GM12801 (cell line): ENCODE measurements around the gene HTR7.

Experiments used
- CTCF ChIP-seq: IDR thresholded peaks from one replicate; pipeline ENCODE4 v1.5.1; 2011; ENCODE audit warnings: control low read depth; ENCODE audit not compliant: insufficient read length; ENCODE audit errors: extremely low read depth

Gene HTR7

GRCh38 chr10:90855126-90855525 is 2.7 kb downstream of the HTR7 start:
- TF ChIP-seq CTCF = no peak

GRCh38 chr10:90849956-90850749 is 7.7 kb downstream of the HTR7 start:
- no peak for TF ChIP-seq CTCF

GRCh38 chr10:90847436-90847835 is 10.4 kb downstream of the HTR7 start:
- no peak for TF ChIP-seq CTCF

- no peak for TF ChIP-seq CTCF
Observed at GRCh38 chr10:90846746-90847145, 11.1 kb downstream of the HTR7 start.

- no peak for TF ChIP-seq CTCF
Observed at GRCh38 chr10:90845726-90846125, 12.1 kb downstream of the HTR7 start.

- TF ChIP-seq CTCF = no peak
Observed at GRCh38 chr10:90842725-90843124, 15.1 kb downstream of the HTR7 start.

- no peak for TF ChIP-seq CTCF
Observed at GRCh38 chr10:90837486-90837885, 20.4 kb downstream of the HTR7 start.

- TF ChIP-seq CTCF = no peak
Observed at GRCh38 chr10:90834326-90834725, 23.5 kb downstream of the HTR7 start.
